ENCODE measurements around the gene TSPAN32.

TSPAN32 gene

GRCh38 chr11:2327032-2327431 is 25.2 kb downstream of the TSPAN32 start:
- H3K36me3 ChIP-seq (ENCODE audit: control insufficient read depth in 2 of 2, insufficient read depth in 1 of 2, low read length in 2 of 2) = no peaks in the 10 kb centered on the region
- TF ChIP-seq, protein P1, sequence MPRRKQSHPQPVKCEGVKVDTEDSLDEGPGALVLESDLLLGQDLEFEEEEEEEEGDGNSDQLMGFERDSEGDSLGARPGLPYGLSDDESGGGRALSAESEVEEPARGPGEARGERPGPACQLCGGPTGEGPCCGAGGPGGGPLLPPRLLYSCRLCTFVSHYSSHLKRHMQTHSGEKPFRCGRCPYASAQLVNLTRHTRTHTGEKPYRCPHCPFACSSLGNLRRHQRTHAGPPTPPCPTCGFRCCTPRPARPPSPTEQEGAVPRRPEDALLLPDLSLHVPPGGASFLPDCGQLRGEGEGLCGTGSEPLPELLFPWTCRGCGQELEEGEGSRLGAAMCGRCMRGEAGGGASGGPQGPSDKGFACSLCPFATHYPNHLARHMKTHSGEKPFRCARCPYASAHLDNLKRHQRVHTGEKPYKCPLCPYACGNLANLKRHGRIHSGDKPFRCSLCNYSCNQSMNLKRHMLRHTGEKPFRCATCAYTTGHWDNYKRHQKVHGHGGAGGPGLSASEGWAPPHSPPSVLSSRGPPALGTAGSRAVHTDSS (tag by site-specific recombination; IDR thresholded peaks at IDR 0.05) = no peak
- TF ChIP-seq ZNF350 (tag by site-specific recombination; IDR thresholded peaks at IDR 0.05) (no peak), SP7 (tag by site-specific recombination; IDR thresholded peaks at IDR 0.05) (no peak), ZNF768 (tag by site-specific recombination; IDR thresholded peaks at IDR 0.05) (no peak), WT1 (tag by site-specific recombination; IDR thresholded peaks at IDR 0.05) (no peak), BCL6B (tag by site-specific recombination; IDR thresholded peaks at IDR 0.05) (no peak), TCF7L2 (IDR thresholded peaks at IDR 0.05; ENCODE audit: borderline replicate concordance, low read depth, low read length) (no peak), SP2 (tag by site-specific recombination; IDR thresholded peaks at IDR 0.05) (no peak), ZNF626 (tag by site-specific recombination; IDR thresholded peaks at IDR 0.05) (no peak), ZNF335 (tag by site-specific recombination; conservative IDR thresholded peaks at IDR 0.05) (no peak)
- H3K4me3 ChIP-seq (ENCODE audit: low read depth, low read length) = no peak overlapping the region
- ChIA-PET CTCF (interaction anchor here (0.6 kb wide), 1 partner anchor 493 kb away, joined by 4 read pairs; no protein-coding TSS in a partner anchor), POLR2A (no interaction called here)
- no peak overlapping the region for H3K27ac ChIP-seq (ENCODE audit: extremely low read depth, low read depth, low read length)
- H3K4me1 ChIP-seq (ENCODE audit: control insufficient read depth, insufficient read depth, low read length) = no peaks in the 10 kb centered on the region
- H3K9me3 ChIP-seq (ENCODE audit: control insufficient read depth, insufficient read depth, low read depth, low read length) = no peaks in the 10 kb centered on the region

GRCh38 chr11:2328021-2328420 is 26.2 kb downstream of the TSPAN32 start:
- no peak overlapping the region for H3K27ac ChIP-seq (ENCODE audit: extremely low read depth, low read depth, low read length)
- CTCF ChIA-PET = interaction anchor here (1.1 kb wide), 1 partner anchor 25 kb away, joined by 3 read pairs; no protein-coding TSS in a partner anchor
- no peaks in the 10 kb centered on the region for H3K9me3 ChIP-seq (ENCODE audit: control insufficient read depth, insufficient read depth, low read depth, low read length)
- no peak for TF ChIP-seq GLI4 (tag by site-specific recombination; IDR thresholded peaks at IDR 0.05)
- TF ChIP-seq, protein P2, sequence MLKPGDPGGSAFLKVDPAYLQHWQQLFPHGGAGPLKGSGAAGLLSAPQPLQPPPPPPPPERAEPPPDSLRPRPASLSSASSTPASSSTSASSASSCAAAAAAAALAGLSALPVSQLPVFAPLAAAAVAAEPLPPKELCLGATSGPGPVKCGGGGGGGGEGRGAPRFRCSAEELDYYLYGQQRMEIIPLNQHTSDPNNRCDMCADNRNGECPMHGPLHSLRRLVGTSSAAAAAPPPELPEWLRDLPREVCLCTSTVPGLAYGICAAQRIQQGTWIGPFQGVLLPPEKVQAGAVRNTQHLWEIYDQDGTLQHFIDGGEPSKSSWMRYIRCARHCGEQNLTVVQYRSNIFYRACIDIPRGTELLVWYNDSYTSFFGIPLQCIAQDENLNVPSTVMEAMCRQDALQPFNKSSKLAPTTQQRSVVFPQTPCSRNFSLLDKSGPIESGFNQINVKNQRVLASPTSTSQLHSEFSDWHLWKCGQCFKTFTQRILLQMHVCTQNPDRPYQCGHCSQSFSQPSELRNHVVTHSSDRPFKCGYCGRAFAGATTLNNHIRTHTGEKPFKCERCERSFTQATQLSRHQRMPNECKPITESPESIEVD (tag by site-specific recombination; IDR thresholded peaks at IDR 0.05) = no peak
- TF ChIP-seq, protein P3, sequence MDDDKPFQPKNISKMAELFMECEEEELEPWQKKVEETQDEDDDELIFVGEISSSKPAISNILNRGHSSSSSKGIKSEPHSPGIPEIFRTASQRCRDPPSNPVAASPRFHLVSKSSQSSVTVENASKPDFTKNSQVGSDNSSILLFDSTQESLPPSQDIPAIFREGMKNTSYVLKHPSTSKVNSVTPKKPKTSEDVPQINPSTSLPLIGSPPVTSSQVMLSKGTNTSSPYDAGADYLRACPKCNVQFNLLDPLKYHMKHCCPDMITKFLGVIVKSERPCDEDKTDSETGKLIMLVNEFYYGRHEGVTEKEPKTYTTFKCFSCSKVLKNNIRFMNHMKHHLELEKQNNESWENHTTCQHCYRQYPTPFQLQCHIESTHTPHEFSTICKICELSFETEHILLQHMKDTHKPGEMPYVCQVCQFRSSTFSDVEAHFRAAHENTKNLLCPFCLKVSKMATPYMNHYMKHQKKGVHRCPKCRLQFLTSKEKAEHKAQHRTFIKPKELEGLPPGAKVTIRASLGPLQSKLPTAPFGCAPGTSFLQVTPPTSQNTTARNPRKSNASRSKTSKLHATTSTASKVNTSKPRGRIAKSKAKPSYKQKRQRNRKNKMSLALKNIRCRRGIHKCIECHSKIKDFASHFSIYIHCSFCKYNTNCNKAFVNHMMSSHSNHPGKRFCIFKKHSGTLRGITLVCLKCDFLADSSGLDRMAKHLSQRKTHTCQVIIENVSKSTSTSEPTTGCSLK (tag by site-specific recombination; IDR thresholded peaks at IDR 0.05) = no peak
- POLR2A ChIA-PET = no interaction called here
- no peaks in the 10 kb centered on the region for H3K36me3 ChIP-seq (ENCODE audit: control insufficient read depth in 2 of 2, insufficient read depth in 1 of 2, low read length in 2 of 2)
- H3K4me3 ChIP-seq (ENCODE audit: low read depth, low read length) = no peak overlapping the region
- no peaks in the 10 kb centered on the region for H3K4me1 ChIP-seq (ENCODE audit: control insufficient read depth, insufficient read depth, low read length)

DNA sequence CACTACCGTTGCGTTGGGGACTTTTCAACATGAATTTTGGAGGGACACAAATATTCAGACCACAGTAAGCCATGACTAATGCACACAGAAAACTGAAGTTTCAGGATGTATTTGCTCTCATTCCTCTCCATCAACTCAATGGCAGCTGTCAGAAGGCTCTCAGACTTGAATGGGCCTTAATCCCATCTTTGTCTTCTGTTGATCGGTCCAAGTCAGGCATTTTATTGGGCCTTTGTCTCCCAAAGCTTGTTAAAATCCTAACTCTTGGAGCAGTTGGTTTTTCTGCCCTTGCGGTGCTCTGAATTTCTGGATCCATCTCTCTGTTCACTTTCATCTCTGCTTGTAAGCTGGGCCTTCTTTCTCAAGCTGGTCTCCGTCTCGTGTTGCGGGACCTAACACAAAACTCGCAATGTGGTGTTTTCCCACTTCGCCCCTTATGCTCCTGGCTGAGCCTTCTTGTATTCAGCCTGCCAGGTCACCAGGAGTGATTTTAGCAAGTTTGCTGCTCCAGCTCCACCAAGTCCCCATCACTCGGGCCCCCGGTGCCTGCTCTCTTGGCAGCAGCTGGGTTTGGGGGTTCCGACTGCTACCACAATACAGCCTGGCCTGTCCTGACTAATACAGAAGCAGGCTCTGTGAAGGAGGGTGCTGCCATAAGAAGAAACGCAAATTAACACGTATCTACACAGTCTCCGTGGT is 27.0 kb downstream of the TSPAN32 start:
- Histone ChIP-seq H3K4me3 (ENCODE audit: low read depth, low read length) (no peak overlapping the region), H3K4me1 (ENCODE audit: control insufficient read depth, insufficient read depth, low read length) (no peaks in the 10 kb centered on the region), H3K27ac (ENCODE audit: extremely low read depth, low read depth, low read length) (no peak overlapping the region), H3K36me3 (ENCODE audit: control insufficient read depth in 2 of 2, insufficient read depth in 1 of 2, low read length in 2 of 2) (no peaks in the 10 kb centered on the region), H3K9me3 (ENCODE audit: control insufficient read depth, insufficient read depth, low read depth, low read length) (no peaks in the 10 kb centered on the region)
- ChIA-PET CTCF (interaction anchor here (1.1 kb wide), 1 partner anchor 26 kb away, joined by 3 read pairs; no protein-coding TSS in a partner anchor), POLR2A (no interaction called here)
- TF ChIP-seq ZNF16 (tag by site-specific recombination; IDR thresholded peaks at IDR 0.05; ENCODE audit: low read depth) (no peak), YY1 (tag by site-specific recombination; IDR thresholded peaks at IDR 0.05) (no peak), FEZF1 (tag by site-specific recombination; IDR thresholded peaks at IDR 0.05) (no peak), ZNF843 (tag by site-specific recombination; IDR thresholded peaks at IDR 0.05) (no peak), CTCF (tag by site-specific recombination; IDR thresholded peaks at IDR 0.05) (no peak), ZNF473 (tag by site-specific recombination; IDR thresholded peaks at IDR 0.05) (no peak), ZNF530 (tag by site-specific recombination; IDR thresholded peaks at IDR 0.05; ENCODE audit: low read depth) (no peak)
